ENCODE results near the gene CORO2A.

- TF ChIP-seq CTCF (IDR thresholded peaks at IDR 0.05; ENCODE audit: low read length) (no peak), EZH2 (IDR thresholded peaks at IDR 0.05; ENCODE audit: borderline replicate concordance, low read length) (no peak)
Observed at GRCh38 chr9:98172604-98173003, 19.8 kb downstream of the CORO2A start.
